HG03521 (cell line): ENCODE measurements around the gene SH3RF3.

Experiments
- ATAC-seq: cut with Tn5 transposase; IDR thresholded peaks from one replicate; pipeline ENCODE4 v1.9.1; 2021; ENCODE audit warnings: mild to moderate bottlenecking, moderate library complexity; ENCODE audit not compliant: unreplicated experiment

SH3RF3 gene

GRCh38 chr2:109439390-109439786, 310.4 kb downstream of the SH3RF3 start:
- ATAC-seq: no peak

DNA sequence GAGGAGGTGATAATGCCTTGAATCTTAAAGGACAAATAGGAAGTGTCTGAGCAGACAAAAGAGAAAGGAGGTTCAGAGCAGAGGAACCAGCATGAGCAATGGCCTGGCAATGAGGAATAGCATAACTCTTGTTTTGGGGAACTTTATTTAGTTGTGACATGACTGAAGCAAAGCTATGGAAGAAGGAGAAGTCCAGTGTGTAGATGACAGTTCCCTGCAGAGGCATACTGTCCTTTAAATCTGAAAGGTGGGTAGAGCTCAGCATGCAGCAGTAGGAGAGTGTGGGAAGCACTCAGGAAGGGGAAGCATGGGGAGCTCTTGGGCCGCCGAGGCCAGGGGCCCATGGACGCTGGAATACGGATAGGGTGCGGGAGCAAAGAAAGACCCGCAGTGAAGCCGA, 311.0 kb downstream of the SH3RF3 start:
- no peak for ATAC-seq

GRCh38 chr2:109440499-109441156, 311.6 kb downstream of the SH3RF3 start:
- no peak for ATAC-seq

GRCh38 chr2:109442715-109443319, 313.8 kb downstream of the SH3RF3 start:
- ATAC-seq: no peak

GRCh38 chr2:109444916-109445315, 315.9 kb downstream of the SH3RF3 start:
- no peak for ATAC-seq

DNA sequence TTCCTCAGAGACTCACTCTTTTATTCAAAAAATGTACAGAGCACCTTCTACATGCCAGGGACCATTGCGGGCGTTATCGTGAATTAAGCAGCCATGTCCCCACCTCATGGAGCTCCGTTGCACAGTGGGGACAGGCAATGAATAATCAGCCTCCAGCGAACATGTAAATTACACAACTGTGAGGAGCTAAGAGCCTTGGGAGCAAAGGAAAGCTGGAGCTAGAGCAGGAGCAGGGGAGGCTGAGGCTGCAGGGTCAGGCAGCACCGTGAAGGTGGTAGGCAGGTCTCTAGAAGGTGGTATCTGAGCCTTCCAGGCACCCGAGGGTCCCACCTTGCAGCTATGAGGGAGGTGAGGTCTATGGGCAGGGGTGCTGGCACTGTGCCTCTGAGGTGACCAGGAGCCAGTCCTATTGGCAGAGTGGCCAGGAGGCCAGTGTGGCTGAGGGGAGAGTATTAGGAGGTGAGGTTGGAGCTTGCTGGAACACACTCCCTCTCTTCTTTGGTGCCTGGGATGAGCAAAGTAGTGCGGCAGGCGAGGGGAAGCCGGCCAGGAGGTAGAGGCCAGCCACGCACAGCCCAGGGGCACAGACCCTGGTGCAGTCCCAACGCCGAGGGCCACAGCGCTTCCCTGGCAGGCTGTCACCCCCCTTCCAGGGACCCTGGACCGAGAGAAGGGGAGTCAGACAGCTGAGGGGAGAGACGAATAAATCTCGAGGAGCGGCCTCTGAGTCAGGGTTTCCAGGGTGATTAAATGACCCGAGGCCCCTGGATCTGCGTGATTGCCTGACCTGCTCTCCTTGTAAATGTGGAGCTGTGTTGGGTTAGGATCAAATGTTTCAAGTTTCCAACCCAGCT, 317.5 kb downstream of the SH3RF3 start:
- ATAC-seq: no peak

- ATAC-seq: no peak
Measured at GRCh38 chr2:109447251-109447661, 318.3 kb downstream of the SH3RF3 start.

GRCh38 chr2:109447776-109448175, 318.8 kb downstream of the SH3RF3 start:
- ATAC-seq: no peak

- ATAC-seq: no peak
Measured at GRCh38 chr2:109448207-109448606, 319.2 kb downstream of the SH3RF3 start.

DNA sequence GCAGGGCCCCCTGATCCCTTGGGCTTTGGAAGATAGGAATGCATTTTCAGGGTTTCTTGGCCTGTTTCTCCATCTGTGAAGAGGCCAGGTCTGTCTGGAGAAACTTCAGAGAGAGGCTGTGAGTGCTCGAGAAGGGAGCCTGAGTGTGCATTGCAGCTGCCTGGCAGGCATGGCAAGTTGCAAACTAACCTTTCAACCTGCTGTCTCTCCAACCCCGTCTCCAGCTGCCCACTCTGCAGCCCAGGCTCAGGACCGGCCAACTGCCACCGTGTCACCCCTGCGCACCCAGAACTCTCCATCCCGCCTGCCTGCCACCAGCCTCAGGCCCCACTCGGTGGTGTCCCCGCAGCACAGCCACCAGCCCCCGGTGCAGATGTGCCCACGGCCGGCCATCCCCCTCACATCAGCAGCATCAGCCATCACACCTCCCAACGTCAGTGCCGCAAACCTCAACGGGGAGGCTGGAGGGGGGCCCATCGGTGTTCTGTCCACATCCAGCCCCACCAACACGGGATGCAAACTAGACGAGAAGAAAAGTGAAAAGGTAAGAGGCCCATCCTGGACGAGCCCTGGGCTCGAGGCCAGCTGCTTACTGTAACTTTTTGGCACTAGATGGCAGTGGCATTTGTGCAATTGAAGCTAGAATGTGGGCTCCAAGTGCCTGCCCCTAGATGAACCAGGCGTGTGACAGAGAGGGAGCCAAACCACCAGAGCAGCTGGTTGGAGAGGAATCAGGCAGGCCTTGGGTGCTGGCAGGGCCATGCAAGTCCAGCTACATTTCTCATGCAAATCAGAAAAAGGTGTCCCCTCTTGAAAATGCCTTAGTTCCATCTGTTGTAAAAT, 320.2 kb downstream of the SH3RF3 start:
- ATAC-seq: no peak

GRCh38 chr2:109450574-109451273, 321.7 kb downstream of the SH3RF3 start:
- no peak for ATAC-seq

GRCh38 chr2:109451671-109452070, 322.7 kb downstream of the SH3RF3 start:
- ATAC-seq: no peak

GRCh38 chr2:109452318-109453305, 323.6 kb downstream of the SH3RF3 start:
- ATAC-seq: no peak

DNA sequence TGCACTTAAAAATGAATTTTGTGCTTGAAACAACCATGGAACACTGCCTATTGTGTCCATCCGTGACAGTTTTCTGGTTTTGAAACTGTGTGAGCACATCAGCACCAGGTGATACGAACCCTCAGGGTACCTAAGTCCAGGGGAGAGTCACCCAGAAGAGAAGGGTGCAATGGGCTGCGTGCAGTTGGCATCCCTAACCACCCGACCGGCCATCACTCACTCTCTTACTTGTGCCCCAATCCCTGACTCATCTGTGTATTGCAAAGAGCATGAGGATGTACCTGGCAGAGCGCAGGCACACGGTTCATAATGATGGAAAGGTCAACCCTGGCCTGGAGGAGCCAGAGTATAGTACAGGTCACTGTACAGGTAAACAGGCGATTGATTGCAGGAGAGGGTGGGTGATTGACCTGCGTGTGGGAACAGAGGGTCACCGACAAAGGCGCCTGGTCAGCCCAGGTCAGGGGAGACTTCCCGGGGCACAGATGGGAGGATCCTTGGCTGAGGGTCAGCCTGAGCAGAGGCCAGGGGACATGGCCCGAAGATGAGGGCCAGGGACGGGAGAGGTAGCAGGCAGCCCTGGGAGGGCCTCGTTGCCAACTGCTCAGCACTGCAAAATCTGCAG, 324.5 kb downstream of the SH3RF3 start:
- no peak for ATAC-seq

- ATAC-seq: no peak
Measured at GRCh38 chr2:109454304-109454703, 325.3 kb downstream of the SH3RF3 start.

DNA sequence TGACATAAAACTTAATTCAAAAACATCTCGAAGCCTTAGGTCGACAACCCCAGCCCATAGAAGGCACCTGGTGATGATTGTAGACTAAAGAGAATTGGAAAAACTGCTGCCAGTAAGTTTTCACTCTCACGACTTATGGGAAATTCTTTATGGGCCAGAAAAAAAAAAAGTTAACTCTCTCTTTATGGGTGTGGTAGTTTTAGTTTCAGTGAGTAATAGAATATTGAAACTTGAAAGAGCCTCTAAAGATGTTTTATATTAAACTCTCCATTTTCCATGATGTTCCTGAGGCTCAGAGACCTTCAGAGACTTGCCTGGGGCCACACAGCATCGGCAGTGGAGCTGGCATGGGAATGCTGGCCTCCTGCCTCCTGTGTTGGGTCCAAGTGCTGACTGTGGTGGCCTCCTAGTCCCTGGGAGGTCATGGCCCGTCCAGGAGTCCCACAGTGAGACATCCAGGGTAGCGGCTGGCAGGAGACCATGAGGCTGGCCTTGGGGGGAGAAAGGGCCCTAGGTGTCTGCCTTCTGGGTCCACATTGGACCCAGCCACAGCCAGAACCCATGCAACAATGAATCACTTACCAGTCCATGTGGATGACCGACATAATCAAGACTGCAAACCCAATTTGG, 325.9 kb downstream of the SH3RF3 start:
- no peak for ATAC-seq

DNA sequence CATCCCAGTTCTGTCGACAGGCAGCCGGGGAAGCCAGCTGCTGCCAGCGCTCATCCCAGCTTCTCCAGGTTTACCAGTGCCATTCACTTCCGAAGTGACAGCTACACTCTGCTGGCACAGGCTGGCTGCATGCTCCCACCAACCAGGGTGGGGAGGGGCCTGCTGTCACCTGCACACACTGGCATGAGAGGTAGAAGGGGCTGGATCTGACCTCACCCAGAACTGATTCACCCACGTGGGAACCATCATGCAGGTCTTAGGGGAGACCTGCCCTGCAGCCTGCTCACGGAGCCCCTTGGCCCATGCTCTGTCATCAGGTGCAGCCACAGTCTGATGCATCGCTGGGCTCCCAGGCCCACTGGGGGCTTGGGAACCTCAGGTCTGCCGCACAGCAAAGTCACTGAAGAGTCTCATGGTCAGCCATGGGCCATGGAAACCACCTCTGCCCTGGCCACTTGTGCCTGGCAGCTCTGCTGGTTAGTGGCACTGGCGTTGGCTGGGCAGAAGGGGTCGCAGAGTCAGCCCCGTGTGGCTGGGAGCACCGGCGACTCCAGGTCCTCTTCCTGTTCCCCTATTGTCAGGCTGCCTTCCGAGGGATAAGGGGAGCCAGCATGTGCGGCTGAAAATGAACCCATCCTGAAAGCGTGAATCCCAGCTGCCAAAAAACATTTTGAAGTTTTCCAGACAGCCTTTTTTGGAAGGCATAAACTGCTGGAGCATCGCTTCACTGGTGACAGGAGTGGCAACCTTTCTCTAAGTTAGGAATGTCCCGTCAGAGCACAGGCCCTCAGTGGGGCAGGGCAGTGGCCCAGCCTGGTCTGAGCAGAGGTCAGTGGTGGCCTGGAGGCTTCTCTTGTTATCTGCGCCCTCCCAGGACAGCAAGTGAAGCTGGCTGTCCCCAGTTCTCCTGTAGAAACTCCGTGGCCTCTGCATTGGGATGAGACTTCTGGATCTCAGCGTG, 327.0 kb downstream of the SH3RF3 start:
- ATAC-seq: no peak
